Measurements from ENCODE around the gene ZNF197. TPM values are rescaled to one million over a fixed set of nuclear protein-coding genes. Genes with fewer than 3 reads are reported as not detected.

ZNF197 gene
- total and polyA plus RNA-seq, 2 donors (not counting 3 experiments of a cell fraction or from before 2014, with no cell fraction given): 2.9 to 6.4 TPM

- Histone ChIP-seq H3K9me1 (replicated peaks; ENCODE audit: control insufficient read depth, extremely low read depth, insufficient read depth, low read length) (no peaks in the 10 kb centered on the region), H3K9ac (replicated peaks; ENCODE audit: extremely low read depth, insufficient read depth, low read length) (peak within 1 kb of the TSS; percentile 59), H3K27me3 (ENCODE audit: control insufficient read depth in 2 of 2, insufficient read depth in 2 of 2, low read length in 2 of 2) (peaks cover 15 to 16% of the 10 kb centered on the region in 2 experiments), H3K27ac (ENCODE audit: insufficient read depth, low read depth, low read length) (no peak within 1 kb of the TSS), H3K4me1 (ENCODE audit: control insufficient read depth, extremely low read depth, insufficient read depth, low read length) (peaks cover 2% of the 10 kb centered on the region), H3K9me3 (replicated peaks; ENCODE audit: control insufficient read depth, insufficient read depth, low read length) (no peaks in the 10 kb centered on the region), H2AFZ (ENCODE audit: low read depth, low read length) (peak within 1 kb of the TSS; percentile 95), H3K4me2 (ENCODE audit: insufficient read depth, low read length) (peak within 1 kb of the TSS; percentile 64), H4K20me1 (replicated peaks; ENCODE audit: control insufficient read depth, extremely low read depth, insufficient read depth, low read length) (no peaks in the 10 kb centered on the region), H3K36me3 (ENCODE audit: control insufficient read depth in 2 of 2, extremely low read depth in 1 of 2, insufficient read depth in 2 of 2, low read length in 2 of 2) (no peaks in the 10 kb centered on the region), H3K79me2 (ENCODE audit: control insufficient read depth, insufficient read depth, low read length) (no peaks in the 10 kb centered on the region), H3K4me3 (replicated peaks in 1 of 3; ENCODE audit: insufficient read depth in 1 of 3, low read depth in 1 of 3, low read length in 3 of 3) (peak within 1 kb of the TSS; percentile 50 to 61 (median 51))
- intact Hi-C loops (cut with micrococcal nuclease): no loop called here
- POLR2A ChIA-PET: no interaction called here
- no peak for TF ChIP-seq POLR2A (IDR thresholded peaks at IDR 0.05; ENCODE audit: low read depth, low read length)
- no peak for TF ChIP-seq CTCF (IDR thresholded peaks at IDR 0.05; ENCODE audit: extremely low read depth in 1 of 2, insufficient read depth in 1 of 2, low read depth in 1 of 2, low read length in 2 of 2)
- TF ChIP-seq EZH2 (IDR thresholded peaks at IDR 0.05; ENCODE audit: borderline replicate concordance, low read depth, low read length, severe bottlenecking): no peak
- TF ChIP-seq GATA2 (IDR thresholded peaks at IDR 0.05; ENCODE audit: insufficient read depth, insufficient read length, low read depth, low read length): no peak
- no peak for TF ChIP-seq MAX (IDR thresholded peaks at IDR 0.05; ENCODE audit: insufficient read depth, insufficient read length)
- no peak for TF ChIP-seq FOS (IDR thresholded peaks at IDR 0.05; ENCODE audit: borderline replicate concordance, insufficient read depth, low read length)
- TF ChIP-seq JUN (IDR thresholded peaks at IDR 0.05; ENCODE audit: borderline replicate concordance, insufficient read depth, insufficient read length, low read depth): no peak
- TF ChIP-seq POLR2AphosphoS5 (IDR thresholded peaks at IDR 0.05; ENCODE audit: insufficient read depth, low read depth, low read length): no peak
- TF ChIP-seq MYC (IDR thresholded peaks at IDR 0.05; ENCODE audit: low read depth, low read length): no peak
- TSS peak; percentile 83 for BruUV-seq (replicated peaks)
- dilution Hi-C loops (cut with MboI; ENCODE audit: extremely low pct_ligation_motif_present, low sequenced_read_pairs): no loop called here
- FAIRE-seq: no peak
- CTCF ChIA-PET: no interaction called here
- peak; percentile 55 for DNase-seq (ENCODE audit: low read depth, low spot score)
Observed at GRCh38 chr3:44584646-44585501, 40.0 kb upstream of the ZNF197 start, which contains the start of gene ZNF660. TSS of gene ZNF660 (plus strand) at chr3:44584964. CDS start at chr3:44594194, 9,230 bp downstream.

All from endothelial cell of umbilical vein (primary cell).